IMR-90 (cell line): ENCODE results near the gene CORO7. TPM values are rescaled to one million over a fixed set of nuclear protein-coding genes. Genes with fewer than 3 reads are reported as not detected.

ENCODE experiments used
- ATAC-seq: fragments of 200-7000 bp; cut with Tn5 transposase; 2 replicates; pipeline ENCODE4 v1.9.1; 2020; ENCODE audit warnings: low read depth, mild to moderate bottlenecking, moderate library complexity
- BruUV-seq: library from RNA; stranded (reverse); fragments of 400-500 nt; replicated peaks from 2 replicates; lab custom pipeline; 2021; lab: Mats Ljungman, UMichigan
- CTCF ChIA-PET: fragments of 300-600 bp; formaldehyde crosslinking; extraction: SDS; loops from one replicate; lab custom pipeline; 2021; ENCODE audit warnings: antibody characterized with exemption; lab: Yijun Ruan, JAX
- POLR2A ChIA-PET: fragments of 300-600 bp; sonication (Branson Sonifier 250); formaldehyde crosslinking; loops from one replicate; lab custom pipeline; 2022; ENCODE audit warnings: antibody characterized with exemption; ENCODE audit not compliant: unreplicated experiment; lab: Charles Lee
- DNase-seq: peaks from one replicate; pipeline ENCODE4 v3.0.0; 2013
- H2AFZ ChIP-seq: replicated peaks from 2 replicates; pipeline ENCODE3; 2013; ENCODE audit warnings: low read length, mild to moderate bottlenecking; ENCODE audit not compliant: poor library complexity
- H2AK5ac ChIP-seq: 2 replicates; pipeline ENCODE4 v1.6.1; 2013; ENCODE audit warnings: low read depth, low read length, inconsistent platforms
- H2AK9ac ChIP-seq: replicated peaks from 2 replicates; pipeline ENCODE3; 2013; ENCODE audit warnings: mild to moderate bottlenecking, low read depth, low read length, moderate library complexity; ENCODE audit not compliant: poor library complexity
- H2BK120ac ChIP-seq: 2 replicates; pipeline ENCODE4 v1.6.1; 2013; ENCODE audit warnings: low read depth, low read length, inconsistent platforms
- H2BK15ac ChIP-seq: 3 replicates; pipeline ENCODE4 v1.6.1; 2013; ENCODE audit warnings: low read depth, low read length, inconsistent platforms
- H2BK20ac ChIP-seq: 2 replicates; pipeline ENCODE4 v1.6.1; 2013; ENCODE audit warnings: low read depth, mild to moderate bottlenecking, inconsistent platforms, low read length, moderate library complexity
- H2BK5ac ChIP-seq: 2 replicates; pipeline ENCODE4 v1.6.1; 2013; ENCODE audit warnings: mild to moderate bottlenecking, low read depth, low read length, inconsistent platforms; ENCODE audit not compliant: poor library complexity, severe bottlenecking
- H3K14ac ChIP-seq: replicated peaks from 2 replicates; pipeline ENCODE4 v1.6.1; 2013; ENCODE audit warnings: low read depth, low read length, inconsistent platforms
- H3K18ac ChIP-seq: 2 replicates; pipeline ENCODE4 v1.6.1; 2013; ENCODE audit warnings: low read depth, low read length, control low read depth
- H3K23ac ChIP-seq: 2 replicates; pipeline ENCODE4 v1.6.1; 2013; ENCODE audit warnings: low read depth, low read length, inconsistent platforms
- H3K27ac ChIP-seq: 2 replicates; pipeline ENCODE4 v1.5.1; 2013; ENCODE audit warnings: mild to moderate bottlenecking, control low read depth, low read length; ENCODE audit not compliant: insufficient read depth
- H3K27me3 ChIP-seq: 2 replicates; pipeline ENCODE4 v1.6.1; 2013; ENCODE audit warnings: low read length; ENCODE audit not compliant: control insufficient read depth, insufficient read depth
- H3K36me3 ChIP-seq: 2 replicates; pipeline ENCODE4 v1.6.1; 2013; ENCODE audit warnings: low read length, mixed read lengths; ENCODE audit not compliant: control insufficient read depth, insufficient read depth
- H3K4ac ChIP-seq: 2 replicates; pipeline ENCODE4 v1.6.1; 2013; ENCODE audit warnings: low read depth, low read length, inconsistent platforms
- H3K4me1 ChIP-seq: 2 replicates; pipeline ENCODE4 v1.6.1; 2013; ENCODE audit warnings: low read length, mixed read lengths; ENCODE audit not compliant: control insufficient read depth, insufficient read depth
- H3K4me2 ChIP-seq: 2 replicates; pipeline ENCODE4 v1.6.1; 2013; ENCODE audit warnings: low read depth, mild to moderate bottlenecking, control low read depth, low read length, moderate library complexity
- H3K4me3 ChIP-seq: 2 replicates; pipeline ENCODE4 v1.5.1; 2013; ENCODE audit warnings: low read depth, mild to moderate bottlenecking, control low read depth, low read length, moderate library complexity; ENCODE audit not compliant: insufficient read depth
- H3K56ac ChIP-seq: 2 replicates; pipeline ENCODE4 v1.6.1; 2013; ENCODE audit warnings: low read length, inconsistent platforms; ENCODE audit not compliant: insufficient read depth; ENCODE audit errors: extremely low read depth
- H3K79me1 ChIP-seq, 2 experiments: 2 replicates each; pipeline ENCODE4 v1.6.1; 2013; ENCODE audit warnings: low read length in 2 of 2, inconsistent platforms in 1 of 2, low read depth in 1 of 2
- H3K9ac ChIP-seq: 2 replicates; pipeline ENCODE4 v1.6.1; 2013; ENCODE audit warnings: low read depth, low read length, control low read depth
- H3K9me1 ChIP-seq: 2 replicates; pipeline ENCODE4 v1.6.1; 2013; ENCODE audit warnings: low read length, inconsistent platforms; ENCODE audit not compliant: insufficient read depth
- H3K9me3 ChIP-seq: 2 replicates; pipeline ENCODE4 v1.6.1; 2013; ENCODE audit warnings: low read length; ENCODE audit not compliant: control insufficient read depth, insufficient read depth
- H4K20me1 ChIP-seq: 2 replicates; pipeline ENCODE4 v1.6.1; 2013; ENCODE audit warnings: low read length, inconsistent platforms; ENCODE audit not compliant: insufficient read depth
- H4K5ac ChIP-seq: 2 replicates; pipeline ENCODE4 v1.6.1; 2013; ENCODE audit warnings: mild to moderate bottlenecking, low read depth, low read length, control low read depth
- H4K8ac ChIP-seq, 2 experiments: 2 replicates each; pipeline ENCODE4 v1.6.1; 2013; ENCODE audit warnings: low read depth in 2 of 2, low read length in 2 of 2, control low read depth in 1 of 2, inconsistent platforms in 1 of 2
- H4K91ac ChIP-seq: 2 replicates; pipeline ENCODE4 v1.6.1; 2013; ENCODE audit warnings: low read depth, low read length, inconsistent platforms; ENCODE audit not compliant: insufficient read depth
- BHLHE40 ChIP-seq: fragments of 150-350 bp; IDR thresholded peaks from 2 replicates; pipeline ENCODE4 v1.6.1; 2016; ENCODE audit warnings: mild to moderate bottlenecking, low read depth, low read length
- CHD1 ChIP-seq: IDR thresholded peaks from 2 replicates; pipeline ENCODE4 v1.6.1; 2012; ENCODE audit warnings: low read depth, low read length, improper control_type of control experiment
- CTCF ChIP-seq: conservative IDR thresholded peaks from 2 replicates; pipeline ENCODE4 v1.5.1; 2012; ENCODE audit warnings: mild to moderate bottlenecking, low read depth, low read length, improper control_type of control experiment
- MXI1 ChIP-seq: IDR thresholded peaks from 2 replicates; pipeline ENCODE4 v1.6.1; 2012; ENCODE audit warnings: low read depth, mild to moderate bottlenecking, low read length, moderate library complexity, borderline replicate concordance
- RAD21 ChIP-seq: IDR thresholded peaks from 2 replicates; pipeline ENCODE4 v1.6.1; 2012; ENCODE audit warnings: low read length, improper control_type of control experiment
- RCOR1 ChIP-seq: IDR thresholded peaks from 2 replicates; pipeline ENCODE4 v1.6.1; 2012; ENCODE audit warnings: mild to moderate bottlenecking, low read length, improper control_type of control experiment; ENCODE audit not compliant: insufficient replicate concordance
- WGBS, 2 experiments: methylation state at CpG; one replicate each; pipeline versions ENCODE4 v1.1.5 to v1.1.7; 2013; ENCODE audit warnings: missing lambda C conversion rate in 2 of 2; ENCODE audit not compliant: insufficient read length in 1 of 2; ENCODE audit errors: extremely low coverage in 2 of 2; 5-methylcytosine and 5-hydroxymethylcytosine counted together
- dilution Hi-C: fragments of 300-500 bp; cut with HindIII; formaldehyde crosslinking; loops from one replicate; pipeline ENCODE4 v1.14.3; 2018; ENCODE audit warnings: low sequenced_read_pairs; ENCODE audit not compliant: unreplicated experiment
- in situ Hi-C: fragments of 300-500 bp; cut with MboI; formaldehyde crosslinking; loops from 3 replicates; pipeline ENCODE4 v1.14.3; 2019; ENCODE audit warnings: low sequenced_read_pairs, inconsistent platforms, mixed read lengths
- intact Hi-C: fragments of 100-400 bp; cut with micrococcal nuclease; formaldehyde crosslinking; loops from 2 replicates; pipeline ENCODE4 v1.10.0; 2022
- polyA plus RNA-seq, 3 experiments: library from polyadenylated mRNA; depleted of rRNA; stranded (reverse); fragments of >200 nt; gene quantifications; 2 replicates each; pipeline ENCODE4 v1.2.3, GENCODE V29; 2012; ENCODE audit warnings: low replicate concordance in 1 of 3
- total RNA-seq: library from RNA; depleted of rRNA; stranded (reverse); fragments of >200 nt; gene quantifications from 2 replicates; pipeline ENCODE4 v1.2.3, GENCODE V29; 2012

The CORO7 gene
- total and polyA plus RNA-seq, 2 of the 4 experiments (the other 2 are of a cell fraction): 6.3 to 26.7 TPM

- Histone ChIP-seq H2AK9ac (no peak overlapping the region), H3K4me2 (no peak overlapping the region), H3K18ac (no peak overlapping the region), H3K14ac (no peak overlapping the region), H3K79me1 (peaks cover 22 to 54% of the 10 kb centered on the region in 2 experiments), H2BK5ac (no peak overlapping the region), H3K27me3 (no peaks in the 10 kb centered on the region), H3K4me1 (peaks cover 5% of the 10 kb centered on the region; the same call in 1 of the 2 replicates), H2BK120ac (no peak overlapping the region), H3K23ac (no peak overlapping the region), H2BK20ac (no peak overlapping the region), H3K27ac (no peak overlapping the region), H3K9me3 (no peaks in the 10 kb centered on the region), H4K5ac (no peak overlapping the region), H3K56ac (no peak overlapping the region), H4K8ac (no peak overlapping the region), H3K4me3 (no peak overlapping the region), H3K36me3 (peaks cover 7% of the 10 kb centered on the region), H4K91ac (no peak overlapping the region), H4K20me1 (peaks cover 16% of the 10 kb centered on the region; the same call in 1 of the 2 replicates), H2AFZ (no peak overlapping the region), H2BK15ac (no peak overlapping the region), H3K9ac (no peak overlapping the region), H3K9me1 (peaks cover 16% of the 10 kb centered on the region), H2AK5ac (no peak overlapping the region), H3K4ac (no peak overlapping the region)
- no TSS peak for BruUV-seq
- dilution Hi-C loops (no loop called here), in situ Hi-C loops (no loop called here), intact Hi-C loops (no loop called here)
- no peak for DNase-seq
- POLR2A ChIA-PET: no interaction called here
- TF ChIP-seq RCOR1: no peak
- TF ChIP-seq CTCF: no peak
- TF ChIP-seq RAD21: no peak
- no peak for TF ChIP-seq MXI1
- no peak for TF ChIP-seq CHD1
- no peak for TF ChIP-seq BHLHE40
- CTCF ChIA-PET: interaction anchor here (0.9 kb wide), 1 partner anchor 13 kb away, joined by 4 read pairs; no protein-coding TSS in a partner anchor
- no peak for ATAC-seq
- WGBS, 2 experiments: 100% methylated on average over 1 of the region's 7 CpGs; no CpG with 5 or more reads in 1 of the 2 experiments
Observed at GRCh38 chr16:4428500-4428899, 12.1 kb upstream of the CORO7 start.
